Naive thymus-derived CD4-positive, alpha-beta T cell (primary cell): ENCODE data around the gene PTPRM. TPM values are rescaled to one million over a fixed set of nuclear protein-coding genes. Genes with fewer than 3 reads are reported as not detected.

Experiments used
- ATAC-seq: fragments of 150-1000 bp; cut with Tn5 transposase; 2 replicates; pipeline ENCODE4 v1.10.0; 2021; ENCODE audit warnings: mild to moderate bottlenecking, moderate library complexity
- CTCF ChIA-PET: fragments of 350-600 bp; sonication (Branson Sonifier 250); formaldehyde crosslinking; loops from one replicate; lab custom pipeline; 2021; ENCODE audit warnings: antibody characterized with exemption; lab: Charles Lee
- POLR2A ChIA-PET: fragments of 350-600 bp; sonication (Branson Sonifier 250); formaldehyde crosslinking; loops from one replicate; lab custom pipeline; 2021; ENCODE audit warnings: antibody characterized with exemption, inconsistent platforms; lab: Charles Lee
- DNase-seq, 9 donors: peaks; one replicate each; pipeline versions ENCODE4 v3.0.0 to v3.0.0-alpha.2; 2020 to 2022; ENCODE audit warnings: mixed read lengths in 1 of 9
- H3K27ac ChIP-seq: one replicate; pipeline ENCODE4 v1.7.0; 2013; ENCODE audit warnings: mild to moderate bottlenecking, low read depth, low read length, moderate library complexity
- H3K27me3 ChIP-seq, 2 donors: one replicate each; pipeline ENCODE4 v1.7.0; 2013; ENCODE audit warnings: low read length in 2 of 2, mild to moderate bottlenecking in 2 of 2, moderate library complexity in 2 of 2; ENCODE audit not compliant: control insufficient read depth in 2 of 2, insufficient read depth in 2 of 2
- H3K36me3 ChIP-seq, 3 experiments: 1 replicate in 2 of 3; 2 replicates in 1 of 3; pipeline ENCODE4 v1.7.0; 2013; ENCODE audit warnings: low read length in 3 of 3, mild to moderate bottlenecking in 3 of 3, moderate library complexity in 1 of 3; ENCODE audit not compliant: insufficient read depth in 3 of 3, control insufficient read depth in 2 of 3
- H3K4me1 ChIP-seq, 2 donors: one replicate each; pipeline ENCODE4 v1.7.0; 2013; ENCODE audit warnings: low read length in 2 of 2, mild to moderate bottlenecking in 2 of 2, moderate library complexity in 1 of 2; ENCODE audit not compliant: control insufficient read depth in 2 of 2, insufficient read depth in 2 of 2
- H3K4me3 ChIP-seq: 2 replicates; pipeline ENCODE4 v1.7.0; 2013; ENCODE audit warnings: mild to moderate bottlenecking, low read length
- H3K9me3 ChIP-seq, 3 experiments: 1 replicate in 2 of 3; 2 replicates in 1 of 3; pipeline ENCODE4 v1.7.0; 2013; ENCODE audit warnings: low read length in 3 of 3; ENCODE audit not compliant: control insufficient read depth in 2 of 3
- H3K27ac Mint-ChIP-seq, 9 donors: one replicate each; pipeline ENCODE4 v1.8.0; 2020 to 2022; ENCODE audit warnings: mixed read lengths in 9 of 9, mild to moderate bottlenecking in 8 of 9, moderate library complexity in 5 of 9, inconsistent platforms in 2 of 9
- H3K27me3 Mint-ChIP-seq, 5 donors: one replicate each; pipeline ENCODE4 v1.8.0; 2021 to 2022; ENCODE audit warnings: mixed read lengths in 5 of 5, mild to moderate bottlenecking in 1 of 5
- H3K36me3 Mint-ChIP-seq, 5 donors: one replicate each; pipeline ENCODE4 v1.8.0; 2020 to 2022; ENCODE audit warnings: mixed read lengths in 5 of 5, mild to moderate bottlenecking in 3 of 5, inconsistent platforms in 1 of 5
- H3K4me1 Mint-ChIP-seq, 7 donors: one replicate each; pipeline ENCODE4 v1.8.0; 2020 to 2022; ENCODE audit warnings: mixed read lengths in 7 of 7, mild to moderate bottlenecking in 3 of 7, inconsistent platforms in 1 of 7
- H3K4me3 Mint-ChIP-seq, 10 donors: one replicate each; pipeline ENCODE4 v1.8.0; 2020 to 2022; ENCODE audit warnings: mild to moderate bottlenecking in 10 of 10, mixed read lengths in 10 of 10, moderate library complexity in 6 of 10, inconsistent platforms in 2 of 10
- H3K9me3 Mint-ChIP-seq, 11 donors: one replicate each; pipeline ENCODE4 v1.8.0; 2020 to 2022; ENCODE audit warnings: mixed read lengths in 11 of 11, mild to moderate bottlenecking in 4 of 11, inconsistent platforms in 1 of 11, moderate library complexity in 1 of 11
- intact Hi-C, 2 donors: fragments of 100-400 bp; cut with micrococcal nuclease; formaldehyde crosslinking; loops; one replicate each; pipeline ENCODE4 v1.15.1; 2023
- polyA plus RNA-seq, 2 donors: library from polyadenylated mRNA; unstranded; fragments of 300-500 nt; fragmentation: Illumina TruSeq; gene quantifications; one replicate each; pipeline ENCODE4 v1.2.3, GENCODE V29; 2021
- total RNA-seq, 6 experiments: library from RNA in 5 of 6; stranded (reverse) in 5 of 6; gene quantifications; 1 replicate in 5 of 6; 2 replicates in 1 of 6; pipeline ENCODE4 v1.2.3 and lab custom pipeline; 2021 to 2026

The PTPRM gene
- total and polyA plus RNA-seq, 7 experiments from 2014 or later, result 3.8 to 21.2 (median 8.4) TPM

DNA sequence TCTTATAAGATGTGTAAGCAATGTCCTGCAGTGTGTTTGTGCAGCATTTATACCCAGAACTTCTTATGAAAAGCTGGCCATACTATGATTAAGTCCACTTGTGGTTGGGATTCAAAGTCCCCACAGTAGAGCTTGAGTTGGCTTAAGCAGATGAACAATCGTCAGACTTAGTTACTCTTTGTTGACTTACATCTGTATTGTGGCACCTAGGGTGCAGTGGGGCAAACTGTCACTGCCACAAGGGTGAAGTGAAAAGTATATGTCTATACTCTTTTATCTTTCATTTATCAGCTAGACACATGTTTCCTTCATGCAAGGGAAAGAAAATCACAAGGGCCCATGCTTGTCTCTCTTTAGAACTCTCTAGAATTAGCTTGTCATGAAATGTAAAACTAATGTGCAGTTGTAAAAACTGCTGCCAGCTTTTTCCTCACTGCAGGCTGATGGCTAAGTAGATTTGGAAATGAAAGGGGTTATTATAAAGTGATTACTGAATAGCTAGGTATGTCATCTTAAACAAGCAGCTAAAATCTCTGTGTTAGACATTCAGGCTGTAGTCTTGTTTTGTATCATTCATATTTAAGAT is 474.5 kb downstream of the PTPRM start:
- H3K9me3 Mint-ChIP-seq, result peaks cover 0 to 5% (median 0%) of the 10 kb centered on the region in 11 donors
- CTCF ChIA-PET, result no interaction called here
- no peaks in the 10 kb centered on the region for H3K36me3 Mint-ChIP-seq
- DNase-seq (no peak), ATAC-seq (no peak)
- no peaks in the 10 kb centered on the region for H3K27me3 ChIP-seq
- POLR2A ChIA-PET, result no interaction called here
- no peak overlapping the region for H3K27ac Mint-ChIP-seq
- no peaks in the 10 kb centered on the region for H3K36me3 ChIP-seq
- H3K27ac ChIP-seq, result no peak overlapping the region
- no peak overlapping the region for H3K4me3 Mint-ChIP-seq
- H3K9me3 ChIP-seq, result no peaks in the 10 kb centered on the region
- peaks cover 0 to 5% (median 0%) of the 10 kb centered on the region in 5 donors for H3K27me3 Mint-ChIP-seq
- H3K4me1 ChIP-seq, result no peaks in the 10 kb centered on the region
- peaks cover 0 to 17% (median 4%) of the 10 kb centered on the region in 7 donors for H3K4me1 Mint-ChIP-seq
- H3K4me3 ChIP-seq, result no peak overlapping the region
- intact Hi-C loops, result no loop called here

DNA sequence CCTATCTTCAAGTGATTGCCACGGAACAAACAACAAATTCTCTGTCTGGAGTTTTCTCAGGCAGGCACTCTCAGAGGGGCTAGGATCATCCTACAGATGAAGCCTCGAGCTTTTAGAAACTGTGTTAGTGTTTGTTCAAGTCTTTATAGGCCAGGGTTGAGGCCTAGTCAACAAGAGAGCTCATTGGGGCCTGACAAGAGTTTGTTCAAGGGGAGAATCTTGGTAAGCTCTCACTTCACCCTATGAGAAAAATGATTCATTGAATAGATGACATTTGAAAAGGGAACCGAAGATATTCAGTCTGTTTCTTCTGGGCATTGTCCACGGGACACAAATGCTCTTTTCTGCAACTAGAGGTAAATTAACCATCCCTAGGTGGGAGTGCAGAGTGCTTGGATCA is 476.9 kb downstream of the PTPRM start:
- peak overlapping the region in 1 of 9 donors; percentile 7 for H3K27ac Mint-ChIP-seq
- Histone ChIP-seq H3K27me3 (no peaks in the 10 kb centered on the region), H3K27ac (no peak overlapping the region), H3K9me3 (no peaks in the 10 kb centered on the region), H3K4me3 (no peak overlapping the region), H3K4me1 (no peaks in the 10 kb centered on the region), H3K36me3 (no peaks in the 10 kb centered on the region)
- peaks cover 0 to 5% (median 0%) of the 10 kb centered on the region in 11 donors for H3K9me3 Mint-ChIP-seq
- no peak overlapping the region for H3K4me3 Mint-ChIP-seq
- H3K36me3 Mint-ChIP-seq, result no peaks in the 10 kb centered on the region
- ChIA-PET POLR2A (no interaction called here), CTCF (no interaction called here)
- ATAC-seq (no peak), DNase-seq (no peak)
- peaks cover 0 to 18% (median 4%) of the 10 kb centered on the region in 7 donors for H3K4me1 Mint-ChIP-seq
- intact Hi-C loops, result no loop called here
- peaks cover 0 to 5% (median 0%) of the 10 kb centered on the region in 5 donors for H3K27me3 Mint-ChIP-seq

GRCh38 chr18:8045160-8045883 is 478.2 kb downstream of the PTPRM start:
- peaks cover 0 to 27% (median 6%) of the 10 kb centered on the region in 7 donors for H3K4me1 Mint-ChIP-seq
- ATAC-seq (no peak), DNase-seq (no peak)
- H3K36me3 Mint-ChIP-seq, result no peaks in the 10 kb centered on the region
- intact Hi-C loops, result no loop called here
- H3K27ac Mint-ChIP-seq, result peak overlapping the region in 1 of 9 donors; percentile 27
- H3K9me3 Mint-ChIP-seq, result peaks cover 0 to 5% (median 0%) of the 10 kb centered on the region in 11 donors
- Histone ChIP-seq H3K27ac (no peak overlapping the region), H3K4me1 (no peaks in the 10 kb centered on the region), H3K27me3 (no peaks in the 10 kb centered on the region), H3K9me3 (no peaks in the 10 kb centered on the region), H3K36me3 (no peaks in the 10 kb centered on the region), H3K4me3 (no peak overlapping the region)
- ChIA-PET CTCF (no interaction called here), POLR2A (no interaction called here)
- peak overlapping the region in 1 of 10 donors; percentile 8 for H3K4me3 Mint-ChIP-seq
- peaks cover 0 to 5% (median 0%) of the 10 kb centered on the region in 5 donors for H3K27me3 Mint-ChIP-seq

GRCh38 chr18:8045884-8046281 is 478.8 kb downstream of the PTPRM start:
- Histone ChIP-seq H3K4me1 (no peaks in the 10 kb centered on the region), H3K4me3 (no peak overlapping the region), H3K27me3 (no peaks in the 10 kb centered on the region), H3K36me3 (no peaks in the 10 kb centered on the region), H3K27ac (no peak overlapping the region), H3K9me3 (no peaks in the 10 kb centered on the region)
- H3K9me3 Mint-ChIP-seq, result peaks cover 0 to 5% (median 0%) of the 10 kb centered on the region in 11 donors
- peak; percentile 54 for ATAC-seq
- intact Hi-C loops, result no loop called here
- ChIA-PET POLR2A (no interaction called here), CTCF (no interaction called here)
- peak overlapping the region in 2 of 10 donors; percentile 12 to 53 for H3K4me3 Mint-ChIP-seq
- DNase-seq, result peak in 4 of 9 donors; percentile 7 to 37 (median 19)
- H3K27me3 Mint-ChIP-seq, result peaks cover 0 to 5% (median 0%) of the 10 kb centered on the region in 5 donors
- peaks cover 0 to 33% (median 10%) of the 10 kb centered on the region in 7 donors for H3K4me1 Mint-ChIP-seq
- peak overlapping the region in 1 of 9 donors; percentile 5 for H3K27ac Mint-ChIP-seq
- H3K36me3 Mint-ChIP-seq, result no peaks in the 10 kb centered on the region

GRCh38 chr18:8046441-8046840 is 479.3 kb downstream of the PTPRM start:
- no peak overlapping the region for H3K4me3 ChIP-seq
- Mint-ChIP-seq H3K4me1 (peaks cover 0 to 39% (median 14%) of the 10 kb centered on the region in 7 donors), H3K27ac (no peak overlapping the region), H3K4me3 (peak overlapping the region in 1 of 10 donors; percentile 12), H3K27me3 (peaks cover 0 to 5% (median 0%) of the 10 kb centered on the region in 5 donors), H3K9me3 (peaks cover 0 to 5% (median 0%) of the 10 kb centered on the region in 11 donors), H3K36me3 (no peaks in the 10 kb centered on the region)
- H3K4me1 ChIP-seq, result no peaks in the 10 kb centered on the region
- ChIA-PET POLR2A (no interaction called here), CTCF (no interaction called here)
- intact Hi-C loops, result no loop called here
- DNase-seq (no peak), ATAC-seq (no peak)
- no peak overlapping the region for H3K27ac ChIP-seq
- no peaks in the 10 kb centered on the region for H3K36me3 ChIP-seq
- H3K9me3 ChIP-seq, result no peaks in the 10 kb centered on the region
- no peaks in the 10 kb centered on the region for H3K27me3 ChIP-seq

GRCh38 chr18:8049147-8049546 is 482.0 kb downstream of the PTPRM start:
- Mint-ChIP-seq H3K27ac (peak overlapping the region in 1 of 9 donors; percentile 6), H3K4me1 (peaks cover 0 to 49% (median 18%) of the 10 kb centered on the region in 7 donors), H3K27me3 (no peaks in the 10 kb centered on the region), H3K36me3 (no peaks in the 10 kb centered on the region), H3K9me3 (peaks cover 0 to 4% (median 0%) of the 10 kb centered on the region in 11 donors), H3K4me3 (no peak overlapping the region)
- no peak overlapping the region for H3K27ac ChIP-seq
- intact Hi-C loops, result no loop called here
- H3K9me3 ChIP-seq, result no peaks in the 10 kb centered on the region
- H3K27me3 ChIP-seq, result no peaks in the 10 kb centered on the region
- ChIA-PET POLR2A (no interaction called here), CTCF (no interaction called here)
- no peak for DNase-seq
- H3K36me3 ChIP-seq, result no peaks in the 10 kb centered on the region
- H3K4me1 ChIP-seq, result peaks cover 0 to 6% of the 10 kb centered on the region in 2 donors
- no peak for ATAC-seq
- H3K4me3 ChIP-seq, result no peak overlapping the region
